Inflammatory macrophage treated with lipopolysaccharide for 1 hour (primary cell): ENCODE results near the gene CEND1.
"Not testable (repeated sequence)": the region's sequence is repeated elsewhere in the genome, so short reads cannot be mapped to it uniquely, and the experiment has no call there.

Experiments used
- DNase-seq, 2 donors: peaks; one replicate each; pipeline ENCODE4 v3.0.0-alpha.2; 2020 to 2022

Gene CEND1

DNA sequence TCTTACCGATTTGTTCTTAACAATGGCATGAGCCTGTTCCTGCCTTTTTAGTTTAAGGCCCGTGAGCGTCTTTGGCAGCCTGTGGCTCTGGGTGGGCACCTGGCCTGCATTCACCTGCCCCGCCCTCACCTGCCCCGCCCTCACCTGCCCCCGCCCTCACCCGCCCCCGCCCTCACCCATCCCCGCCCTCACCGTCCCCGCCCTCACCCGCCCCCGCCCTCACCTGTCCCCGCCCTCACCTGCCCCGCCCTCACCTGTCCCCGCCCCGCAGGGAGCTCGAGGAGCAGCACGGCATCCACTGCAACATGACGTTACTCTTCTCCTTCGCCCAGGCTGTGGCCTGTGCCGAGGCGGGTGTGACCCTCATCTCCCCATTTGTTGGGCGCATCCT is 26.8 kb downstream of the CEND1 start:
- DNase-seq, result no peak

DNA sequence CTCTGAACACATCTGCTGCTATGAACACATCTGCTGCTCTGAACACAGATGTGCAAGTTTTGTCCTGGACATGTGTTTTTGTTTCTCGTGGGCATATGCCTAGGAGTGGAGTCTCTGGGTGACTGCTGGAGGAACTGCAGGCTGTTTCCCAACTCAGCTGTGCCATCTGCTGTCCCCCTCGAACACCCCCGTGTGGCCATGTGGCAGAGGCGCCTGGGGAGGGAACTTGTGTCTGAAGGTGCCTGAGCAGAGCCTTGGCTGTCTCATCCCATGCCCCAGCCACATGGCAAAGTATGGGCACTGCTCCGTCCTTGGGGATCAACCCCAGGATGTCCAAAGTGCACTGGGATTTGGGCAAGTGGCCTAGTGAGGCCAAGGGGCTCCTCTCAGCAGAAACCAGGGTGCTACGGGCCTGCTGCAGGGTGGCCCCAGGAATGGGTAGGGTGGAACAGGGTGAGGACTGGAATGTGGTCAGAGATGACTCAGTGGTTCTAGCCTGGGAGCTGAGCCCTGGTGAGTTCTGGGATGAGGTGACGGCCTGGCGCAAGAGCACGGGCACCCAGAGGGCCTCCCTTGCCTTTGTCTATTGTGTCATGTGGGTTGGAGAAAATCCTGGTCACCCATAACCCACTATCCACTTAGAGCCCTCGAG is 27.3 kb downstream of the CEND1 start:
- DNase-seq, result peak; percentile 66 to 67

DNA sequence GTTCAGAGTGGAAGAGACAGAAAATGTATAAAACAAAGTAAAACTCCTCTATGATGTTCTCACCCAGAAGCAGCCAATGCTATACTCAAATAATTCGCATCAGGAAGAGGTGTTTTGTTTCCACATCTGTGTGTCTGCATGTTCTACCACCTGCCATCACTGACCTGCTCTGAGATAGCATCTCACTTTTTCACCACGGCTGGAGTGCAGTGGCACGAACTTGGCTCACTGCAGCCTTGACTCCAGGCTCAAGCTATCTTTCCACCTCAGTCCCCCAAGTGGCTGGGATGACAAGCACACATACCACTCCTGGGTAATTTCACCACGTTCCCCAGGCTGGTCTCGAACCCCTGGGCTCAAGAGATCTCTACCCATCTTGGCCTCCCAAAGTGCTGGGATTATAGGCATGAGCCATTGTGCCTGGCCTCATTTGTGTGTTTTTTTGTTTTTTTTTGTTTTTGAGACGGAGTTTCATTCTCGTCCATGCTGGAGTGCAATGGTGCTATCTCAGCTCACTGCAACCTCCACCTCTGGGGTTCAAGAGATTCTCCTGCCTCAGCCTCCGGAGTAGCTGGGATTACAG is 28.3 kb downstream of the CEND1 start:
- no peak for DNase-seq

DNA sequence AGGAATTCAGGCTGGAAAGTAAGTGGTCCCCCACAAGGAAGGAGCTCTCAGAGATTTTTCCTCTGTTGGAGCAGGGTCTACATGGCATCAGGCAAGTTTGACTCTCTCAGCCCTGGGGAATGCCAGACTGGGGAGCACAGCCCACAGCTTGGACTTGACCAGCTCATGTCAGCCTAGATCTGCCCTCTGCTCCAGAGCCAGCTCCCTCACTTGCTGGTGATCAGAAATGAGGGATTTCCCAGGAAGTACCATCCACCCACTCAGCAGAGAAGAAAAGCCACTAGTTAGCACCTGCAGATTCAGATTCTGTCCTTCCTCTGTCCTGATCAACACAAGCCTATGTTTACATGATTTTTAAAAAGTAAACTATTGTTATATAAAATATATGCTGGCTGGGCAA is 29.7 kb downstream of the CEND1 start:
- DNase-seq, result peak in 1 of 2 donors; percentile 63

DNA sequence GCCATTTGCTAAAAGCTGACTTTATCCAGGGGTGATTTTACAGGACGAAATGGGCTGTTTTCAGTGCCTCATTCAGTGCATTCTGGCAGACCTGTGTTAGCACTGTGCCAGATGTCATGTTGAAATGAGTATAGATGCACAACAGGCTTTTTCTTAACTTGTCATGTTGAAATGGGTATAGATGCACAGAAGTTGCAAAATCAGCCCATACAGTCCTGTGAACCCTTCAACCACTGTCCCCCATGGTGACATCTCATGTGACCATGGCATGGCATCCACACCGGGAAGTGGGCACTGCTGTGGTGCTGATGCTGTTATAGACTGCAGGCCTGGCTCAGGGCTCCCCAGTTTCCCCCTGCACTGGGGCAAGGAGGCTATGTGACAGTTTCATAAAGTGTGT is 40.2 kb downstream of the CEND1 start:
- DNase-seq, result peak; percentile 59 to 85

DNA sequence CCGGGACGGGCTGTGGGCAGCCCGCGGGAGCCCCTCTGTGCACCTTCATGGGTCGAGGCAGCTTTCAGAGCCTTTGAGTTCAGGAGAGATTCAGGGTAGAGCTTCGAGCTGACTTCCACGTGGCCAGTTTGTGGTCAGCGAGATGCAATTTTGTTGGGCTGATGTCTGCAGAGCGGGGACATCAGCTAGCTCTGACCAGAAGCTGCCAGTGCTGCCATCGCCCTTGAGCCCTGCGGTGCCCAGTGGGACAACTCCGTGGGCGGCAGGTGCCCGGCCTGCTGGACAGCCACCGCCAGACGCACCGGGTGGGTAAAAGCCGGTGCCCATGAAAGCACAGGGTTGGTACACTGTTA is 41.9 kb downstream of the CEND1 start:
- DNase-seq, result peak; percentile 25 to 37

DNA sequence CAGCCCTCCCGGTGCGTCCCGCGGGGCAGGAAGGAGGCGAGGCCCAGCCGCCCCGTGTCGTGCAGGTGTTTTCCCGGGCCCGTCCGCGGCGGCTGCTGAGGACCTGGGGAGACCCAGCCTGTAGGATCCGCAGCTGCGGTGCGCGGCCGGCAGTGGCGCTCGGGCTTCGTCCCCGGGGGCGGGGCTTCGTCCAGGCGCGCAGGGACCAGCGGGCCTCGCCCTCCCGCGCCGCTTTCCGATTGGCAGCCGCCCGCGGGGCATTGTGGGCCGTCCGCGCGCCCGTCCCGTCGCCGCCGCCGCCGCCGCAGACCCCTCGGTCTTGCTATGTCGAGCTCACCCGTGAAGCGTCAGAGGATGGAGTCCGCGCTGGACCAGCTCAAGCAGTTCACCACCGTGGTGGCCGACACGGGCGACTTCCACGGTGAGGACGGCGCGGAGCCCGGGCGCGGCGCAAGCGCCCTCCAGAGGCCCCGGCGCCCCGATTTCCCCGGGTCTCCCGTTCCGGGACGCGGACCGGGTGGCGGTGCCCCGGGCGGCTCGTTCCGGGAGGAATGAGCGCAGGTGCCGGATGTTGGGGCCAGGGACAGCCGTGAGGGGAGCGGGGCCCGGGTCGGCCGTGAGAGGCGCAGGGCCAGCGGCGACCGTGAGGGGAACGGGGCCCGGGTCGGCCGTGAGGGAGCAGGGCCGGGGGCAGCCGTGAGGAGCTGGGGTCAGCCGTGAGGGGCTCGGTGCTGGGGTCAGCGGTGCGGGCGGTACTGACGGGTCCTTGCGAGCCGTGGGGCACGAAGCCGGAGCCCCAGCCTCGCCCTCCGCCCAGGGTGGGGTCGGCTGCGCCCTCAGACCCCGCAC is 42.5 kb downstream of the CEND1 start, which contains the start of gene TALDO1:
Gene TALDO1, plus strand, starts transcription at position 307 of the 849 bp plus-strand sequence. Its CDS starts 18 bp downstream, at position 325.
- DNase-seq, result peak; percentile 88 to 92

DNA sequence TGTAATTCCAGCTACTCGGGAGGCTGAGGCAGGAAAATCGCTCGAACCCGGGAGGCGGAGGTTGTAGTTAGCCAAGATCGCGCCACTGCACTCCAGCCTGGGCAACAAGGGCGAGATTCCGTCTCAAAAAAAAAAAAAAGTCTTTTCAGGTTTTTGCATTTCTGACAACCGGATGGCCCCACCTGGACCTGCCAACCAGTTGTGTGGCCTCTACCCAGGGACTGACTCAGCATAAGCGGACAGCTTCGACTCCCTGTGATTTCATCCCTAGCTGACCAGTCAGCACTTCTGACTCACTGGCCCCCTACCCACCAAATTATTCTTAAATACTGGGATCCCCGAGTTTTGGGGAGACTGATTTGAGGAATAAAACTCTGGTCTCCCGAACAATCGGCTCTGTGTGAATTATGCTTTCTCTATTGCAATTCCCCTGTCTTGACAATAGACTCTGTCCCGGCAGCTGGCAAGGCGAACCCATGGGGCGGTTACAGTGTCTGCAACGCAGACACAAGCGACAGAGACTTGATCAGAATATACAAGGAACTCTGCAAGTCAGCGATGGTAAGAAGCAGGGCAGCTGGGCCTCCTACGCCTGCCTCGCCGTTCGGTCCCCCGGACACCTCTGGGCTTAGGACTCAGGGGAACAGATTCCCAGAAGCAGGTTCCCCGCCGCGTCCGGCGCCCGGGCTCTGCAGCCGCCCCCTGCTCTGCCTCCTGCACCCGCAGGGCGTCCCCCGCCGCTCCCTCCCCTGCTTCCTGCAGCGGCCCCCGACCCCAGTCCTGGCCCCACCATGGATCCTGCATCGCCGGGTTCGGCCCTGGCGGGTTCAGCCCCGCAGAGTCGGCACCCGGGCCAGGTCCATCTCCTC is 43.4 kb downstream of the CEND1 start:
- DNase-seq, result peak; percentile 31 to 38

DNA sequence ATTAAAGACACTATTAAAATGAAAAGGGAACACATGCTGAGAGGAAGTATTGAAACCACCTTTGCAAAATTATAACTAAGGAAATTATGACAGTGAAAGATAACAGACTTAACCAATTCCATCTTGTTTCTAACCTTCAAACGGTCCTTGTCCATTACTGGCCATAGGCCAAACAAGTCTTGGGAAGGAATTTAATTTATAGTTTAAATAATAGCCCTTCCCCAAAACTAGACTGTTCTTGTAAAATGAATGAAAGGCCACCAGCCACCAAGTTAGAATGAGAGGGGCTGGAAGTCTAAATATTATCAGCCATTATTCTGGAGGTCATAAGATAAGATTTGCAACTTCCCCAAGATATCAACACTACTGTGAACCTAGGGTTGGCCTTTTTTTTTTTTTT is 44.5 kb downstream of the CEND1 start:
- DNase-seq, result no peak

DNA sequence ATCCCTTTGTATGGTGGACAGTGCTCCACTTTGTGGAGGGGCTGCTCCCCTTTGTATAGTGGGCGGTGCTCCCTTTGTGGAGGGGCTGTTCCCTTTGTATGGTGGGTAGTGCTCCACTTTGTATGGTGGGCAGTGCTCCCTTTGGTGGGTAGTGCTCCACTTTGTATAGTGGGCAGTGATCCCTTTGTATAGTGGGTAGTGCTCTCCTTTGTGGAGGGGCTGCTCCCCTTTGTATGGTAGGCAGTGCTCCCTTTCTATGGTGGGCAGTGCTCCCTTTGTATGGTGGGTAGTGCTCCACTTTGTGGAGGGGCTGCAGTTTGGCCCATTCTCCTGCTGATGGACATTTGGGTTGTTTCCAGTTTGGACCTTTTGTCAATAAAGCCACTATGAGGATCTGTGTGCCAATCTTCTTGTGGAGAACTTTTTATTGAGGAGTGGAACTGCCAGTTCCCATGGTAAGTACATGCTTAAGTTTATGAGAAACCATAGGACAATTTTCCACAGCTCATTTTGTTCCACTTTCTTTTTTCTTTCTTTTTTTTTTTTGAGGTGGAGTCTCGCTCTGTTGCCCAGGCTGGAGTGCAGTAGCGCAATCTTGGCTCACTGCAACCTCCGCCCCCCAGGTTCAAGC is 47.2 kb downstream of the CEND1 start:
- no peak for DNase-seq

DNA sequence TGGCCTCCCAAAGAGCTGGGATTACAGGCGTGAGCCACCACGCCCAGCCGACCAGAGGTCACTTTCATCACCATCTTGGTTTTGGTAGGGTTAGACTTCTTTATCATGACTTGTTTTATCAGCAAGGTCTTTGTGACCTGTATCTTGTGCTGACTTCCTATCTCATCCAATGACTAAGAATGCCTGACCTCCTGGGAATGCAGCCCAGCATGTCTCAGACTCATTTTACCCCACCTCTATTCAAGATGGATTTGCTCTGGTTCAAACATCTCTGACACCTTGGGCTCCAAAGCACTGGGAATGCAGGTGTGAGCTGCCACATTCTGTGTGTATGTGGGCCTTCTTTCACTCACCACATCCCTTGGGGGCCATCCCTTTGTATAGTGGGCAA is 47.7 kb downstream of the CEND1 start:
- DNase-seq, result no peak

DNA sequence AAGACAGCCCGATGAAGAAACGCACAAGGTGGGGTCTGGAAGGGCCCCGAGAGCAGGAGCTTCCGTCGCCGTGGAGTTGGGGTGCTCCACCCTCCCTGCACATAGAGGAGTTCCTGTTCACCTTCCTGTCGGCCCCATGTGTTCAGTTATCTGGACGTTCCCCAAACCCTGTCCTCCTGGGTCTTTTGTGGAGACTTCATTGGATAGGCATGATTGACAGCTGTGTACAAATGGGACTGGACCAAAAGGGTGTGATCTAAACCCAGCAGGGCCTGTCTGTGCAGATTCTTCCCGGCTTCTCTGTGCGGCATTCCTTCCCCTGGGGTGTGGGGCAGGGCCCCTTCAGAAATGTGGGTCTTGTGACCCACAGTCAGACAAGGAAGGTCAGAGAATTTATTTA is 52.0 kb downstream of the CEND1 start:
- not testable (repeated sequence) for DNase-seq

DNA sequence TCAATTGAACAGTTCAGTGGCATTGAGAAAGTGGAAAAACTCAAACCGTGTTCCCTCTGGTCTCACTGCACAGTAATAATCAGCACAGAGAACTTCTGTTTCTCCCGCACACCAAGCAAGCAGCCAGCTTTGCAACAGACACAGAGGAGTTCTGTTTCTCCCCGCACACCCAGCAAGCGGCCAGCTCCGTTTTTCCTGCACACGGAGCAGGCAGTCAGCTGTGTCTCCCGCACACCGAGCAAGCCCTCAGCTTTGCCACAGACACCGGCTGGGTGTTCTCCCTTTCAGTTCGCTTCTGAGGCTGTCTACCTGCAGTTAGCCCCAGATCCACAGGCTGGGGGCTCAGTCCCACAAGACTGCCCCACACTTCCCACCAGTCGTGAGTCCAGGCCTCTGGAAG is 52.5 kb downstream of the CEND1 start:
- DNase-seq, result no peak
